ENCODE results near the gene OR4A47. TPM values are rescaled to one million over a fixed set of nuclear protein-coding genes. Genes with fewer than 3 reads are reported as not detected.
"Not testable (repeated sequence)": the region's sequence is repeated elsewhere in the genome, so short reads cannot be mapped to it uniquely, and the experiment has no call there.

The OR4A47 gene
- not detected in 2 replicates for total RNA-seq (2014; rRNA removed; shearing (Covaris generic))

- H3K36me3 ChIP-seq; H3K27ac ChIP-seq; H3K27me3 ChIP-seq; H3K4me3 ChIP-seq; DNase-seq; H3K9me3 ChIP-seq (replicated peaks); H3K4me1 ChIP-seq: not testable (repeated sequence)
Observed at GRCh38 chr11:48488493-48488892, at the start of gene OR4A47. TSS of gene OR4A47 (plus strand) at chr11:48488793. CDS start at chr11:48488793, 0 bp downstream.

GRCh38 chr11:48455909-48456308 lies 32.7 kb upstream of the OR4A47 start:
- not testable (repeated sequence) for DNase-seq; H3K36me3 ChIP-seq; H3K4me3 ChIP-seq; H3K27ac ChIP-seq; H3K9me3 ChIP-seq (replicated peaks); H3K27me3 ChIP-seq; H3K4me1 ChIP-seq

GRCh38 chr11:48473966-48474365 lies 14.6 kb upstream of the OR4A47 start:
- peak in 1 of 2 experiments; percentile 3 for DNase-seq
- not testable (repeated sequence) for H3K27ac ChIP-seq; H3K9me3 ChIP-seq (replicated peaks)

GRCh38 chr11:48474703-48475102 lies 13.9 kb upstream of the OR4A47 start:
- not testable (repeated sequence) for H3K4me3 ChIP-seq; DNase-seq; H3K4me1 ChIP-seq; H3K27ac ChIP-seq; H3K9me3 ChIP-seq (replicated peaks); H3K36me3 ChIP-seq; H3K27me3 ChIP-seq

More at GRCh38 chr11:48473966-48474365, 14.6 kb upstream of the OR4A47 start:
- not testable (repeated sequence) for H3K4me1 ChIP-seq, H3K4me3 ChIP-seq, H3K27me3 ChIP-seq, H3K36me3 ChIP-seq

GRCh38 chr11:48506169-48506568 lies 17.6 kb downstream of the OR4A47 start:
- H3K27me3 ChIP-seq; H3K9me3 ChIP-seq (replicated peaks); H3K27ac ChIP-seq; H3K36me3 ChIP-seq; H3K4me3 ChIP-seq; DNase-seq; H3K4me1 ChIP-seq: not testable (repeated sequence)

GRCh38 chr11:48538991-48539390 lies 50.4 kb downstream of the OR4A47 start:
- Histone ChIP-seq H3K27ac (no peak overlapping the region), H3K4me1 (no peaks in the 10 kb centered on the region), H3K4me3 (no peak overlapping the region), H3K9me3 (replicated peaks) (no peaks in the 10 kb centered on the region), H3K27me3 (no peaks in the 10 kb centered on the region), H3K36me3 (no peaks in the 10 kb centered on the region; the same call in 1 of the 2 replicates)
- DNase-seq, result no peak

Other genes with a start within 250 kb of the OR4A47 start
- gene OR4X2, start 243.7 kb upstream of the OR4A47 start, total RNA-seq (2014; rRNA removed; shearing (Covaris generic)), result not detected in 2 replicates
- not detected in 2 replicates for gene OR4X1, start 224.9 kb upstream of the OR4A47 start, total RNA-seq (2014; rRNA removed; shearing (Covaris generic))
- not detected in 2 replicates for gene OR4S1, start 182.6 kb upstream of the OR4A47 start, total RNA-seq (2014; rRNA removed; shearing (Covaris generic))
- not detected in 2 replicates for gene OR4C3, start 163.9 kb upstream of the OR4A47 start, total RNA-seq (2014; rRNA removed; shearing (Covaris generic))
- not detected in 2 replicates for gene OR4C5, start 122.3 kb upstream of the OR4A47 start, total RNA-seq (2014; rRNA removed; shearing (Covaris generic))

Measured in SJCRH30 (cell line).